Stimulated activated CD4-positive, alpha-beta T cell treated with anti-CD3 and anti-CD28 coated beads, Interleukin-15, amount 100 ng/mL, for 48 hours (primary cell): Measurements from ENCODE around the gene BOLA1.
"Not testable (repeated sequence)": the region's sequence is repeated elsewhere in the genome, so short reads cannot be mapped to it uniquely, and the experiment has no call there.

Experiments
- DNase-seq, 2 donors: peaks; one replicate each; pipeline ENCODE4 v3.0.0-alpha.2; 2020; ENCODE audit warnings: low read depth in 2 of 2

Gene BOLA1

DNA sequence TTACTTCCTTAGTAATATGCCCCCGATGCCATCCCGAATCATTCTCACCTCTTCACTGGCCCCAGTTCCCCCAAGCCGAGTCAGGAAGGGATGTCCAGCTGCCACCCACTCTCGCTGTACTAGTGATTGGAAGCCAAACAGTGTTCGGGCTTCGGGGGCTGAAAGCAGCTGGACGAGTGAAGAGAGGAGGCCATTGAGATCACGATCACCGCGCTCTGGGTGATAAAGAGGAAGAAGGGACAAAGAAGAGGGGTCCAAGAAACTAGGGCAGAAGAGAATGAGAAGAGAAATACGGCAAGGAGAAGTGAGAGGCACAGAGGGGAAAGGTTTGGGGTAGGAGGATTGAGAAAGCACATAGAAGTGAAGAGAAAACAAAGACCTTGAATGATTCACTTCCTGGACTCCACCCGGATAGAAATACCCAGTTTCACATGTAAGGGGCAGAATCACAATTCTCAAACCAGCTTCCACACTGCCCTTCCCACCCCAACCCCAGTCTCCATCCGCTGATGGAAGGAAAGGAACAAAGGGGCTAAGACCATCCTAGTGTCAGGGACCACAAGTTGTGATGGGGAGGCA, 31.9 kb downstream of the BOLA1 start:
- no peak for DNase-seq

DNA sequence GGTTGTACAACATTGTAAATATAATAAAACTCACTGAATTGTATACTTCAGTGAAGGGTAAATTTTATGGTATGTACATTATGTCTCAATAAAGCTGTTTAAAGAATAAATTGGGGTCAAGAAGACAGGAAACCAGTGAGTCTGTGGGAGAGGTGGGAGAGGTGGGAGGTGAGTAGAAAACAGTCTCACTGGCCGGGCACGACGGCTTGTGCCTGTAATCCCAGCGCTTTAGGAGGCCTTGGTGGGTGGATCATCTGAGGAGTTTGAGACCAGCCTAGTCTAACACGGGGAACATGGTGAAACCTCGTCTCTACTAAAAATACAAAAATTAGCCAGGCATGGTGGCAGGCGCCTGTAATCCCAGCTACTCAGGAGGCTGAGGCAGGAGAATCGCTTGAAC, 33.1 kb downstream of the BOLA1 start:
- no peak for DNase-seq

DNA sequence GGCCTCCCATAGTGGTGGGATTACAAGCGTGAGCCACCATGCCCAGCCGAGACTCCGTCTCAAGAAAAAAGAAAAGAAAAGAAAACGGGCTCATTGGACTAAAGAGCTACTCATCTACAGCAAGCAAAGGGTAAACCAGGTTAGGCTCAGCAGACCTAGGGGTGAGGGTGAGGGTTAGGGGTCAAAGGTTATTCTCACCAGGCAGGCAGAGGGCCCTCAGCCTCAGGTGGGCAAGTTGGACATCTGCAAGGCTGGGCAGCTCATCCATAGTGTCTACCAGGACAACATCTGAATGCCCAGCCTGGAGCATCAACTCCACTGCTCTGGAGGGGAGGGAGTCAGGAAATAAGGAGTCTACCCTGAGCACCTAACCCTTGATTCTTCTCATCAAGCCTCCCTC, 33.8 kb downstream of the BOLA1 start:
- DNase-seq: no peak

DNA sequence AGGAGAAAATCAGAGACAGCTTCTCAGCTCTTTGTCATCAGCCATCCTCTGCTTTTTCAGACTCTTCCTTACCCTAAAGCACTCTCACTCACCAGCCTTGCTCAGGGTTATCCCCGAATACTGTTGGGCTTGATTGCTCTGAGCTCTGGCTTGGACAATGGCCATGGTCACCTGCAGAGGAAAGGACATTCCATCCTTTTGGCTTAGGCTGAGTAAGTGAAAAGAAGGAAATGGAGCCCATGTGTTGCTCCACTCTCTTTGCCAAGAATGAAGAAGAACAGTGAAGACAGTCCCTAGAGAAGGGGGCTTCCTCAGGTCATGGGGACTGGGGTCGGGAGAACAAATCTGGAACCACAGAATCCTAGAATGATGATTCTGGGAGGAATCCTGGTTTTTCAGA, 35.0 kb downstream of the BOLA1 start:
- no peak for DNase-seq

DNA sequence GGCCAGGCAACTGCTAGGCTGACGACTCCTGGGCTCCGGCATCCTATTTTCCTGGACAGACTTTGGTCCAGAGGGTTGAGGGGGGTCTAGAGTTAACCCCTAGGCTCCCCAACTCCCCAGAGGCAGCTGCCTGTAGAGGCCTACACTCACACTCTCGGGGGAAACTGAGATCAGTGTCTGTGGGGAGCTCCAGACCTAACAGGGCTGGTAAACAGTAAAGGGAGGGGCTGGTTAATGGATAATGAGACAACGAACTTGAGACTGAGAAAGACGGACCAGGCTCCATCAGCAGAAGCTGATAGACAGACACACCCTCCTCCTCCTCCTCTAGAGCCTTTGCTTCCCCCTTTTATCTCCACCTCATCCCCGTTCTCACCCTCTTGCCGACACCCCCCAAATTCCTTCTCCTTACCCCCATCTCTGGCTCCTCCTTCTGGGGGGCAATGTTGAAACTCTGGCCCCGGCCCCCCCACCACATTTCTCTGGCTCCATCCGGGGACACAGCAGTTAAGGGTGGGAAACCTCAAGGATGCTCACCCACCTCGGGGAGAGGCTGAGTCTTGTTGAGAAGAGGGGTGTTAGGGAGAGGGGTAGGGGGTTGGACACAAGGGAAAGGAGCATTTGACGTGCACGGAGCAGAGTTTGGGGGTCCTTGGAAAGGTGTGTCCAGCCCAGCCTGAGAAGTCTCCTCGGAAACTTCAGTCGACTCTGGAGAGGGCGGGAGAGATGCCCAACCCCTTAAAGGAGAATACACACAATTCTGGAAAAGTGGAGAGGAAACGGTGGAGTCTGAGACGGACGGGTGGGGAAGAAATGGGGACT, 37.0 kb downstream of the BOLA1 start, which contains the start of gene MTMR11:
Gene MTMR11 (minus strand): TSS at position 710 of the 822 bp plus-strand sequence. CDS start 232 bp downstream, at position 478.
- no peak for DNase-seq

DNA sequence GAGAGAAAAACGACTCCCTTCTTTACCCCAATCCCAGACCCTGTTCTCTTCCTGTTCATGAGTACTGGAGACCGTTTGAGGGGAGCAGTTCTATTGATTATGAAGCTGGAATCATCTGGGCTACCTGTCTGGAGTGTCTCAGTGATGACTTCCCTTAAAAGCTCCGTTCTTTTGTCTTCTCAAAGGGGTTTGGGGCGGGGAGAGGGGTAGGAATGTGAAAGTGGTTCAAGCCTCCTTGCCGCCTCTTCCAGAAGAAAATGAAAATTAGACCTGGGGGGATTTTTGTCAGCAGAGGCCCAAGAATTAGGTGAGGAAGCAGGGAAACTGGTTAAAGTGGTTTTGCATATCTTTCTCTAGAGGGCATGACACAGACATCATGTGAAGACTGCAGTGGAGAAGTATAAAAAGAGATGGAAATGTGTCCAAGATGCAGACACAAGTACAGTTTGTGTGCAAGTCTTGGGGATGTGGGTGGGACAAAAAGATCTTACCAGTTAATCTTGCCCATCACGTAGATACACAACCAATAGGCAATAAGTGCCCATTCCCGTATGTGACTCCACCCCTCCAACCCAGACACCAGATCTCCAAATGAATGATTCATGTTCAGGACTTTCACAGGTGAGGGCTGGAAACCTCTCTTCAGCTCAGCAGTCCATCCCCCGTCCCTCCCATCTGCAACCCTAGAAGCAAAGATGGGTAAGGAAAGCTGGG, 37.8 kb downstream of the BOLA1 start:
- no peak for DNase-seq

DNA sequence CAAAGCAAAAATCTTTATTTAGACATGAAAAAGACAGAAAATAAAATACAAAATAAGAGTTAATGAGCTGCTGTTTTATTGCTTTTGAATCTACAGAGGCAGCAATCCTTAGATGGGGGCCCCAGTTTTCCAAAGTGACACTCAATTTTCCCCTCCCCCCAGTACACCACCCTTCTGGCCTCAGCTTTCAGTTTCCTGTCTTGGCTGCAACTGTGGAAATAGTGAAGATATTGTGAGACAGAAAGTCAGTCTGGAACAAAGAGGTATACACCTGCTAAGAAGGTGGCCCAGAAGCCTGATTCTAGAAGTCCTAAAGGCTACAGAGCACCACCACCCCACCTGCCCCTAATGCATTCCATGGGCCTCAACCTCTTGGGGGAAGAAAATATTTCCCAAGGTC, 38.4 kb downstream of the BOLA1 start:
- no peak for DNase-seq

DNA sequence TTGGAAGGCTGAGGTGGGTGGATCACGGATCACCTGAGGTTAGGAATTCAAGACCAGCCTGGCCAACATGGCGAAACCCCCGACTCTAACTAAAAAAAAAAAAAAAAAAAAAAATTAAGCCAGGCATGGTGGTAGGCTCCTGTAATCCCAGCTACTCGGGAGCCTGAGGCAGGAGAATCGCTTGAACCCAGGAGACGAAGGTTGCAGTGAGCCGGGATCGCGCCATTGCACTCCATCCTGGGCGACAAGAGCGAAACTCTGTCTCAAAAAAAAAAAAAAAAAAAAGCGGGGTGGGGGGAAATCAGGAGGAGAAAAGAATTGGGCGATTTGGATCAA, 39.3 kb downstream of the BOLA1 start:
- not testable (repeated sequence) for DNase-seq

DNA sequence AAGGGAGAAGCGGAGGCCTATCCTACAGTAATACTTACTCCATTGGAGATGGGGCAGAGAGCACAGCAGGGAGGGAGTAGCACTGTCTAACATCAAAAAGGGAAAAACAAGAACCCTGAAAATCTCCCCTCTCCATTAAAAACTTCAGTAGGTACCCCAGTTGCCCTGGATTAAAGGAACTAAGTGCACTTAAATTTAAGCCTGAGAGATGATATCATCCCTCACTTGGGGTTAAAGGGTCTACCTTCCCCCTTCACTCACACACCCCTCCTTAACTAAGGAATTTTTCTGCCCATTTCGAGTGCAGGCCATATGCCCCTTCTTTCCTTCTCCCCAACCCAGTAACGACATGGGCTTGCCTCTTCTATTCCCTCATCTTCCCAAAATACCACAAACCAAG, 41.1 kb downstream of the BOLA1 start:
- no peak for DNase-seq

DNA sequence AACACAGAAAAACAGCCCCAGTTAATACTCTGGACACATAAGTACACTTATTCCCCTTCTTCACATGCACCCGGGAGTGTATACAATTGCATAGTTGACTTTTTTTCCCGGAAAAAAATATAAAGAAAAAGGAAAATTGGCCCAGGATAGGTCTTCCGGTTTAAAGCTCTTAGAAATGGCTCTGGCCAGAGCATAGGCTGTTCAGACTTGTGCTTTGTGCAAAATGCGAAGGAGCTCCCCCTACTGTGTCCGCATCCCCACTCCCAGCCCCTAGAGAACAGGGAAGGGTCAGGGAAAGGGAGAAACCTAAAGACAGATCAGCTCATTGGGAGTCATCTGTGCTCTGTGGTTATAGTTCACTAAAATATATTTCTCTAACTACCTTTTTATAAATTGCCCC, 42.8 kb downstream of the BOLA1 start:
- no peak for DNase-seq

DNA sequence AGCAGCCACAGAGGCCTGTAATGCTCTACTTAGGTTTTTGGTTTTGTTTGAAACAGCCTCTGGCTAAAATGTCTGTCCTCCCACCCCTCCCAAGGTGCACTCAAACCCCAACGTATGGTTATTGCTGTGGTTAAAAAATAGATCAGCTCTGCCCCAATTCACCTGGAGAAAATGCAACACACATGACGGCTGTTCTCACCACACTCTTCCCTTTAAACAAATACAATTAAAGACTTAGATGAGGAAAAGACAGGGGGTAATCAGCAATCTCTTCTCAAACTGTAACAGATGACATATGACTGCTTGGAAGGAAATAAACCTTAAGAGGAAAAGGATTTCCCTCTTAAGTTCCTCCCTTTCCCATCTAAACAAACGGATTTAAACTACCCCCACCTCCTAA, 43.5 kb downstream of the BOLA1 start:
- DNase-seq: no peak

DNA sequence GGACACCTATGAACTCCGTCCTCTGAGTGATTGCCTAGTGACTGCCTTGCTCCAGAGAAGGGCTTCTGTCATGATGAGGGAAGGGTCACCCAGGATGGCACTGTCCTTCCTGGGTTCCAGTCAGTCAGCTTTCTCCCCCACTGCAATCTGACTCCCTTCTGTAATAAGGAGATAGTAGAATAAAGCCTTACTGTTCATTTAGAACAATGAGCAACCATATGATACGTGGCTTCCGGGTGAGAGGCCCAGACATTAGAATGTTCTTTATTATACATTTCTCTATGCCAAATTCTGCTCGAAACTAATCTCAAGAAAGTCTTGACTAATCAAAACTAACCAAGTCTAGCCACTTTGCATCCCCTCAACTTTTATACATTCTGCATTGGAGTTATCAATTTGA, 45.8 kb downstream of the BOLA1 start:
- no peak for DNase-seq

DNA sequence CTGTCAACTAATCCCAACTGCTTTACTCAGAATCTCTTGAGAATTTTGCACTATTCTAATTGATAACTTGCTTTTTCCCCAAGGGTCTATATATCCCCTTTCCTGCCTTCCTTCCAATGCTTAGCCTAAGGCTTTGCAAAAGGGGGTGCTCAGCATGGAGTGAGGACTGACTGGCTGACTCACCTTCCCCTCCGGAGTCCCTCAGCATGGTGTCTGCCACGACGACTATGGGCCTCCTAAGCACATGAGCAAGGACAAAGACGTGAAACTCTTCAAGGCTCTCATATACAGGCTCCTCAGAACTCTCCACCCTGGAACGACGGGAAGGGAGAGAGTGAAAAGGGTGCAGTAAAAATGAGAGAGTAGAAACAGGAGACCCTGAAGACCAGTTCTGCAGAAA, 50.5 kb downstream of the BOLA1 start:
- DNase-seq: no peak
